Measurements from ENCODE around the gene HERC2. TPM values are rescaled to one million over a fixed set of nuclear protein-coding genes. Genes with fewer than 3 reads are reported as not detected.

The HERC2 gene
- total and polyA plus RNA-seq, 9 of the 15 experiments (the other 6 are each of a cell fraction or from before 2014, with no cell fraction given) = 10.6 to 84.0 (median 42.6) TPM

DNA sequence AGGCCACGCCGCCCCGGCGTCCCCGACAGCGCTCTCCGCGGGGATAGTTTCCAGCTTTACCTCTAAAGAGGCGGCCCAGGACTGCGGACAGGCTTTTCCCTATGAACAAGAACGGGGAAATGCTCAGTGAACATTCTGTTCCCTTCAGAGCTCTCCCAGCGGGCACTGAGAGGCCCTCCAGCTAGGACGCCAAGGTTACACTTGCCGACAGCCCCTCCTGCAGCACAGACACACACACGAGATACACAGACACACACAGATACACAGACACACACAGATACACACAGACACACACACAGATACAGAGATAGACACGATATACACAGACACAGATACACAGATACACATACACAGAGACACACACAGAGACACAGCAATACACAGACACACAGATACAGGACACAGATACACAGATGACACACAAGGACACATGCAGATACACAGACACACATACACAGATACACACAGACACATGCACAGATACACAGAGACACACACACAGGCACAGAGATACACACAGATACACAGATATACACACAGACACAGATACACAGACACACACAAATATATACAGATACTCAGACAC, 222.3 kb downstream of the HERC2 start:
- ChIA-PET CTCF (ENCODE audit: low intra/inter-chr PET ratio) (no interaction called here), POLR2A (interaction anchor here (0.7 kb wide), 1 partner anchor 163 kb away, joined by 3 read pairs; no protein-coding TSS in a partner anchor)
- peak overlapping the region; percentile 92 for H2AFZ ChIP-seq (ENCODE audit: low read depth, low read length)
- in situ Hi-C loops (cut with MboI) = no loop called here
- FAIRE-seq = peak; percentile 75
- H3K9me1 ChIP-seq (ENCODE audit: control insufficient read depth, insufficient read depth, low read length) = no peaks in the 10 kb centered on the region
- peaks cover 0 to 14% of the 10 kb centered on the region in 2 experiments; a peak in 3 of 5 replicates for H3K27me3 ChIP-seq (ENCODE audit: control insufficient read depth in 2 of 2, insufficient read depth in 2 of 2, low read length in 2 of 2)
- no peaks in the 10 kb centered on the region for H3K9me3 ChIP-seq (replicated peaks; ENCODE audit: control insufficient read depth, insufficient read depth, low read depth, low read length)
- WGBS (ENCODE audit: insufficient coverage, low coverage, missing lambda C conversion rate) = 1% methylated on average over 16 of the region's 16 CpGs
- peaks cover 18 to 56% of the 10 kb centered on the region in 2 experiments; a peak in 4 of 5 replicates for H3K4me1 ChIP-seq (replicated peaks in 1 of 2; ENCODE audit: control insufficient read depth in 2 of 2, insufficient read depth in 2 of 2, low read length in 2 of 2)
- H3K27ac ChIP-seq (ENCODE audit: extremely low read depth, low read depth, low read length) = no peak overlapping the region; the same call in 2 of the 3 replicates
- ATAC-seq = no peak
- no peaks in the 10 kb centered on the region for H3K79me2 ChIP-seq (ENCODE audit: control insufficient read depth, insufficient read depth, low read length)
- no peaks in the 10 kb centered on the region for H4K20me1 ChIP-seq (replicated peaks; ENCODE audit: control insufficient read depth, insufficient read depth, low read length)
- no peak for DNase-seq (ENCODE audit: extremely low read depth in 1 of 4, low spot score in 3 of 4)
- peak overlapping the region; percentile 52 for H3K4me3 ChIP-seq
- peak overlapping the region; percentile 56 to 92 for H3K9ac ChIP-seq (ENCODE audit: insufficient read depth in 1 of 2, low read depth in 2 of 2, low read length in 2 of 2)
- intact Hi-C loops (cut with micrococcal nuclease) = no loop called here
- H3K4me2 ChIP-seq (ENCODE audit: insufficient read depth, low read length) = peak overlapping the region; percentile 74
- no peaks in the 10 kb centered on the region for H3K36me3 ChIP-seq (ENCODE audit: control insufficient read depth, insufficient read depth, low read length)
- no TSS peak for BruUV-seq (replicated peaks)
- peak; percentile 34; the same call in 1 of the 2 replicates for TF ChIP-seq PHB2 (IDR thresholded peaks at IDR 0.05; ENCODE audit: low read depth)
- TF ChIP-seq, protein P1, sequence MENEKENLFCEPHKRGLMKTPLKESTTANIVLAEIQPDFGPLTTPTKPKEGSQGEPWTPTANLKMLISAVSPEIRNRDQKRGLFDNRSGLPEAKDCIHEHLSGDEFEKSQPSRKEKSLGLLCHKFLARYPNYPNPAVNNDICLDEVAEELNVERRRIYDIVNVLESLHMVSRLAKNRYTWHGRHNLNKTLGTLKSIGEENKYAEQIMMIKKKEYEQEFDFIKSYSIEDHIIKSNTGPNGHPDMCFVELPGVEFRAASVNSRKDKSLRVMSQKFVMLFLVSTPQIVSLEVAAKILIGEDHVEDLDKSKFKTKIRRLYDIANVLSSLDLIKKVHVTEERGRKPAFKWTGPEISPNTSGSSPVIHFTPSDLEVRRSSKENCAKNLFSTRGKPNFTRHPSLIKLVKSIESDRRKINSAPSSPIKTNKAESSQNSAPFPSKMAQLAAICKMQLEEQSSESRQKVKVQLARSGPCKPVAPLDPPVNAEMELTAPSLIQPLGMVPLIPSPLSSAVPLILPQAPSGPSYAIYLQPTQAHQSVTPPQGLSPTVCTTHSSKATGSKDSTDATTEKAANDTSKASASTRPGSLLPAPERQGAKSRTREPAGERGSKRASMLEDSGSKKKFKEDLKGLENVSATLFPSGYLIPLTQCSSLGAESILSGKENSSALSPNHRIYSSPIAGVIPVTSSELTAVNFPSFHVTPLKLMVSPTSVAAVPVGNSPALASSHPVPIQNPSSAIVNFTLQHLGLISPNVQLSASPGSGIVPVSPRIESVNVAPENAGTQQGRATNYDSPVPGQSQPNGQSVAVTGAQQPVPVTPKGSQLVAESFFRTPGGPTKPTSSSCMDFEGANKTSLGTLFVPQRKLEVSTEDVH (IDR thresholded peaks at IDR 0.05; ENCODE audit: low read depth, partially characterized antibody) = no peak
- TF ChIP-seq, protein P2, sequence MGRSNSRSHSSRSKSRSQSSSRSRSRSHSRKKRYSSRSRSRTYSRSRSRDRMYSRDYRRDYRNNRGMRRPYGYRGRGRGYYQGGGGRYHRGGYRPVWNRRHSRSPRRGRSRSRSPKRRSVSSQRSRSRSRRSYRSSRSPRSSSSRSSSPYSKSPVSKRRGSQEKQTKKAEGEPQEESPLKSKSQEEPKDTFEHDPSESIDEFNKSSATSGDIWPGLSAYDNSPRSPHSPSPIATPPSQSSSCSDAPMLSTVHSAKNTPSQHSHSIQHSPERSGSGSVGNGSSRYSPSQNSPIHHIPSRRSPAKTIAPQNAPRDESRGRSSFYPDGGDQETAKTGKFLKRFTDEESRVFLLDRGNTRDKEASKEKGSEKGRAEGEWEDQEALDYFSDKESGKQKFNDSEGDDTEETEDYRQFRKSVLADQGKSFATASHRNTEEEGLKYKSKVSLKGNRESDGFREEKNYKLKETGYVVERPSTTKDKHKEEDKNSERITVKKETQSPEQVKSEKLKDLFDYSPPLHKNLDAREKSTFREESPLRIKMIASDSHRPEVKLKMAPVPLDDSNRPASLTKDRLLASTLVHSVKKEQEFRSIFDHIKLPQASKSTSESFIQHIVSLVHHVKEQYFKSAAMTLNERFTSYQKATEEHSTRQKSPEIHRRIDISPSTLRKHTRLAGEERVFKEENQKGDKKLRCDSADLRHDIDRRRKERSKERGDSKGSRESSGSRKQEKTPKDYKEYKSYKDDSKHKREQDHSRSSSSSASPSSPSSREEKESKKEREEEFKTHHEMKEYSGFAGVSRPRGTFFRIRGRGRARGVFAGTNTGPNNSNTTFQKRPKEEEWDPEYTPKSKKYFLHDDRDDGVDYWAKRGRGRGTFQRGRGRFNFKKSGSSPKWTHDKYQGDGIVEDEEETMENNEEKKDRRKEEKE (IDR thresholded peaks at IDR 0.05; ENCODE audit: borderline replicate concordance in 1 of 2, control insufficient read depth in 1 of 2, low read depth in 2 of 2, low read length in 1 of 2) = no peak
- TF ChIP-seq ZKSCAN3 (CRISPR knock-in tag; IDR thresholded peaks at IDR 0.05) = no peak
- TF ChIP-seq KLF13 (tag; IDR thresholded peaks at IDR 0.05; ENCODE audit: borderline replicate concordance, low read depth) = no peak
- TF ChIP-seq, protein P3, sequence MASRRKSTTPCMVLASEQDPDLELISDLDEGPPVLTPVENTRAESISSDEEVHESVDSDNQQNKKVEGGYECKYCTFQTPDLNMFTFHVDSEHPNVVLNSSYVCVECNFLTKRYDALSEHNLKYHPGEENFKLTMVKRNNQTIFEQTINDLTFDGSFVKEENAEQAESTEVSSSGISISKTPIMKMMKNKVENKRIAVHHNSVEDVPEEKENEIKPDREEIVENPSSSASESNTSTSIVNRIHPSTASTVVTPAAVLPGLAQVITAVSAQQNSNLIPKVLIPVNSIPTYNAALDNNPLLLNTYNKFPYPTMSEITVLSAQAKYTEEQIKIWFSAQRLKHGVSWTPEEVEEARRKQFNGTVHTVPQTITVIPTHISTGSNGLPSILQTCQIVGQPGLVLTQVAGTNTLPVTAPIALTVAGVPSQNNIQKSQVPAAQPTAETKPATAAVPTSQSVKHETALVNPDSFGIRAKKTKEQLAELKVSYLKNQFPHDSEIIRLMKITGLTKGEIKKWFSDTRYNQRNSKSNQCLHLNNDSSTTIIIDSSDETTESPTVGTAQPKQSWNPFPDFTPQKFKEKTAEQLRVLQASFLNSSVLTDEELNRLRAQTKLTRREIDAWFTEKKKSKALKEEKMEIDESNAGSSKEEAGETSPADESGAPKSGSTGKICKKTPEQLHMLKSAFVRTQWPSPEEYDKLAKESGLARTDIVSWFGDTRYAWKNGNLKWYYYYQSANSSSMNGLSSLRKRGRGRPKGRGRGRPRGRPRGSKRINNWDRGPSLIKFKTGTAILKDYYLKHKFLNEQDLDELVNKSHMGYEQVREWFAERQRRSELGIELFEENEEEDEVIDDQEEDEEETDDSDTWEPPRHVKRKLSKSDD (conservative IDR thresholded peaks at IDR 0.05; ENCODE audit: low read length) = no peak
- TF ChIP-seq SREBF1 (IDR thresholded peaks at IDR 0.05; ENCODE audit: borderline replicate concordance, low read depth, low read length) = no peak
- TF ChIP-seq, protein P4, sequence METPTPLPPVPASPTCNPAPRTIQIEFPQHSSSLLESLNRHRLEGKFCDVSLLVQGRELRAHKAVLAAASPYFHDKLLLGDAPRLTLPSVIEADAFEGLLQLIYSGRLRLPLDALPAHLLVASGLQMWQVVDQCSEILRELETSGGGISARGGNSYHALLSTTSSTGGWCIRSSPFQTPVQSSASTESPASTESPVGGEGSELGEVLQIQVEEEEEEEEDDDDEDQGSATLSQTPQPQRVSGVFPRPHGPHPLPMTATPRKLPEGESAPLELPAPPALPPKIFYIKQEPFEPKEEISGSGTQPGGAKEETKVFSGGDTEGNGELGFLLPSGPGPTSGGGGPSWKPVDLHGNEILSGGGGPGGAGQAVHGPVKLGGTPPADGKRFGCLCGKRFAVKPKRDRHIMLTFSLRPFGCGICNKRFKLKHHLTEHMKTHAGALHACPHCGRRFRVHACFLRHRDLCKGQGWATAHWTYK (CRISPR knock-in tag; IDR thresholded peaks at IDR 0.05) = no peak
- no peak for TF ChIP-seq BCL6 (CRISPR knock-in tag; IDR thresholded peaks at IDR 0.05)
- no peak for TF ChIP-seq CBX3 (IDR thresholded peaks at IDR 0.05; ENCODE audit: borderline replicate concordance in 1 of 2, low read length in 2 of 2)
- 0 out of 2 replicates have a peak, but pooled peaks have one; percentile 54 for TF ChIP-seq LARP7 (IDR thresholded peaks at IDR 0.05)
- TF ChIP-seq ZNF717 (CRISPR knock-in tag; IDR thresholded peaks at IDR 0.05) = no peak
